Measurements from ENCODE around the gene TMEM42. TPM values are rescaled to one million over a fixed set of nuclear protein-coding genes. Genes with fewer than 3 reads are reported as not detected.

Gene TMEM42
- total and polyA plus RNA-seq, 10 of the 15 experiments (the other 5 are each of a cell fraction or from before 2014, with no cell fraction given) = 5.0 to 20.5 (median 12.2) TPM

- 49% methylated on average over 3 of the region's 3 CpGs for WGBS (ENCODE audit: insufficient coverage, insufficient replicate concordance, low lambda C conversion rate, missing lambda C conversion rate)
- ATAC-seq (no peak), DNase-seq (ENCODE audit: low read depth, low spot score) (no peak), FAIRE-seq (no peak)
- Histone ChIP-seq H3K36me3 (ENCODE audit: control insufficient read depth in 2 of 2, insufficient read depth in 2 of 2, low read length in 1 of 2) (no peaks in the 10 kb centered on the region), H3K79me2 (ENCODE audit: control insufficient read depth, insufficient read depth, low read length) (no peaks in the 10 kb centered on the region), H4K20me1 (ENCODE audit: control insufficient read depth, insufficient read depth) (no peaks in the 10 kb centered on the region), H3K27me3 (replicated peaks in 1 of 2; ENCODE audit: control insufficient read depth in 2 of 2, insufficient read depth in 2 of 2, low read length in 1 of 2) (no peaks in the 10 kb centered on the region), H3K9ac (ENCODE audit: control insufficient read depth, insufficient read depth, low read length) (no peak overlapping the region), H3K4me3 (no peak overlapping the region), H2AFZ (ENCODE audit: control insufficient read depth, low read depth, low read length) (no peak overlapping the region), H3K27ac (ENCODE audit: control insufficient read depth, insufficient read depth) (no peak overlapping the region), H3K4me1 (ENCODE audit: control insufficient read depth, insufficient read depth, low read length) (no peaks in the 10 kb centered on the region), H3K4me2 (ENCODE audit: control insufficient read depth, insufficient read depth) (no peak overlapping the region), H3K9me3 (replicated peaks; ENCODE audit: control insufficient read depth, insufficient read depth, low read length) (no peaks in the 10 kb centered on the region)
- BruUV-seq (replicated peaks) = no TSS peak
- ChIA-PET CTCF (no interaction called here), POLR2A (no interaction called here), SMC1A (ENCODE audit: uncharacterized antibody, unreplicated experiment) (interaction anchor here (1.6 kb wide), 1 partner anchor 10 kb away, joined by 4 read pairs; no protein-coding TSS in a partner anchor), RAD21 (ENCODE audit: unreplicated experiment) (no interaction called here)
- in situ Hi-C loops (cut with MboI) (no loop called here), intact Hi-C loops (cut with micrococcal nuclease; ENCODE audit: unreplicated experiment) (no loop called here)
- TF ChIP-seq YY1 (IDR thresholded peaks at IDR 0.05; ENCODE audit: low read depth, low read length) = no peak
- TF ChIP-seq NFYB (IDR thresholded peaks at IDR 0.05; ENCODE audit: insufficient read depth, low read depth, low read length) = no peak
Measured at GRCh38 chr3:44877333-44877732, 15.6 kb downstream of the TMEM42 start.

DNA sequence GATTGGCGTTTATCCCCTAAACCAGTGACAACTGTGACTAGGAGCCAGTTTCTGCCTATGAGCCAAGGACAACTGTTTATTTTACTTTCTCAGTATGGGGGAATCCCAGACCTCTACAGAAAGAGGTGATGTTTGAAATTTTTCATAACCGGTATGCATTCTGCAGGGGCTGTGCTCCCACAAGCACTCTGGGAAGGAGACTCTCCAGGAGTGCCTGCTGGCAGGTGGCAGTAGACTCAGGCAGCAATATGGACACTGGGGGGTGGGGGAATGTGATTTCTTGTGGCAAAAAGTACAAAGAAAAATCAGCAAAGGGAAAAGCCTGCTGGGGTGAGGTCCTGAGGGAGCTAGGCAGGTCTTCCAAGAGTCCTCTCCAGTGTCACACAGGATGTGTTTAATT lies 18.6 kb downstream of the TMEM42 start:
- WGBS (ENCODE audit: insufficient coverage, insufficient replicate concordance, low lambda C conversion rate, missing lambda C conversion rate) = 18% methylated on average over 2 of the region's 2 CpGs
- SMC1A ChIA-PET (ENCODE audit: uncharacterized antibody, unreplicated experiment) = no interaction called here
- POLR2A ChIA-PET = no interaction called here
- ATAC-seq (no peak), FAIRE-seq (no peak), DNase-seq (ENCODE audit: low read depth, low spot score) (no peak)
- Histone ChIP-seq H3K79me2 (ENCODE audit: control insufficient read depth, insufficient read depth, low read length) (no peaks in the 10 kb centered on the region), H3K4me2 (ENCODE audit: control insufficient read depth, insufficient read depth) (no peak overlapping the region), H3K4me1 (ENCODE audit: control insufficient read depth, insufficient read depth, low read length) (no peaks in the 10 kb centered on the region), H3K27ac (ENCODE audit: control insufficient read depth, insufficient read depth) (no peak overlapping the region), H3K36me3 (ENCODE audit: control insufficient read depth in 2 of 2, insufficient read depth in 2 of 2, low read length in 1 of 2) (no peaks in the 10 kb centered on the region), H3K27me3 (replicated peaks in 1 of 2; ENCODE audit: control insufficient read depth in 2 of 2, insufficient read depth in 2 of 2, low read length in 1 of 2) (no peaks in the 10 kb centered on the region), H3K9me3 (replicated peaks; ENCODE audit: control insufficient read depth, insufficient read depth, low read length) (no peaks in the 10 kb centered on the region), H4K20me1 (ENCODE audit: control insufficient read depth, insufficient read depth) (no peaks in the 10 kb centered on the region), H3K4me3 (no peak overlapping the region), H3K9ac (ENCODE audit: control insufficient read depth, insufficient read depth, low read length) (no peak overlapping the region), H2AFZ (ENCODE audit: control insufficient read depth, low read depth, low read length) (no peak overlapping the region)
- BruUV-seq (replicated peaks) = no TSS peak
- TF ChIP-seq USF1 (IDR thresholded peaks at IDR 0.05; ENCODE audit: borderline replicate concordance, extremely low read length, insufficient read depth, low read depth, low read length) = no peak
- no peak for TF ChIP-seq SKIL (IDR thresholded peaks at IDR 0.05; ENCODE audit: low read depth, poor library complexity, severe bottlenecking)
- TF ChIP-seq RCOR1 (conservative IDR thresholded peaks at IDR 0.05; ENCODE audit: low read depth, low read length) = no peak
- RAD21 ChIA-PET (ENCODE audit: unreplicated experiment) = no interaction called here
- in situ Hi-C loops (cut with MboI) = no loop called here
- intact Hi-C loops (cut with micrococcal nuclease; ENCODE audit: unreplicated experiment) = no loop called here
- CTCF ChIA-PET = interaction anchor here (1.0 kb wide), 1 partner anchor 19 kb away, joined by 3 read pairs; no protein-coding TSS in a partner anchor

All from GM12878 (cell line).